SH-SY5Y (cell line): ENCODE results near the gene AGAP1.

Experiments used
- GATA2 ChIP-seq: IDR thresholded peaks from 2 replicates; pipeline ENCODE4 v1.6.1; 2011; ENCODE audit warnings: mild to moderate bottlenecking, low read depth, low read length
- GATA3 ChIP-seq: IDR thresholded peaks from 2 replicates; pipeline ENCODE4 v1.6.1; 2011; ENCODE audit warnings: low read depth, mild to moderate bottlenecking, low read length, moderate library complexity

GRCh38 chr2:235654103-235654813 lies 160.4 kb downstream of the AGAP1 start:
- no peak for TF ChIP-seq GATA3
- peak; percentile 18; the same call in 1 of the 2 replicates for TF ChIP-seq GATA2
